Measurements from ENCODE around the gene CFAP52.
"Not testable (repeated sequence)": the region's sequence is repeated elsewhere in the genome, so short reads cannot be mapped to it uniquely, and the experiment has no call there.

Gene CFAP52

DNA sequence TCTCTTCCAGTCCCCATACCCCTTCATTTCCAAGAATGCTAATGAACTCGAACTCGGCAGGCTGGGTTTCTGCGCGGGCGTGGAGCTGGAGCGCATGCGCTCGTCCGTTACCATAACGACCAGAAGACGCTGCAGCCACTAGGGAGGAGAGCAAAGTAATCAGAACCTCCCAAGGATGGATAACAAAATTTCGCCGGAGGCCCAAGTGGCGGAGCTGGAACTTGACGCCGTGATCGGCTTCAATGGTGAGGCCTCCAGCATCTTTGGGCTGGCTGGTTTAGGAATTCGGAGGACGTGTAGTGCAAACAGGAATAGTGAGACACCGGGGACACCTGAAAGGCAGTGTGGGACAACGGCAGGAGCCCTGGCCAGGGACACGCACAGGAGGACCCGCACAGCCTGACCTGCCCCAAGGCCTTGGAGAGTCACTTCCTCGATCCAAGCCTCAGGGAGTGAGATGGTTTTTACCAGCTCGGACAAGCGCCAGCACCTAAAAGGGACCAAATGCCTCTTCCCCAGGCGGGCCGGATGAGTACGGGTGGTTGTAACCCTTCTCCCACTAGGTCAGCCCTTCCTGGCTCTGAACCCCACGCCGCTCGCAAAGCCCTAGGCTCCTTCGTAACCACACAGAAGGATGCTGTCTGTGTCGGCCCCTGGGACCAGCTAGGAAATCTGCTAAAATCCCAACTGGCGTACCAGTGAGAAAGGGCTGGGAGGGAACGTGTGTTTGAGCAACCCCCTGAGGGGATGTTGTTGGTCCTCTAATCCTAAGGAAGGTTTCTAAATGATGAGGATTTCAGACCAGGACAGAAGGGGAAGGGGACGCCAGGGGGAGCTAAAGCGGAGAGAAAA lies at the start of gene CFAP52:
CFAP52 (plus strand) TSS at position 122 of the 852 bp plus-strand sequence; CDS start at position 176, 54 bp downstream.
- peak; percentile 41 for DNase-seq

GRCh38 chr17:9527788-9528187 lies 48.7 kb upstream of the CFAP52 start:
- DNase-seq, result no peak

DNA sequence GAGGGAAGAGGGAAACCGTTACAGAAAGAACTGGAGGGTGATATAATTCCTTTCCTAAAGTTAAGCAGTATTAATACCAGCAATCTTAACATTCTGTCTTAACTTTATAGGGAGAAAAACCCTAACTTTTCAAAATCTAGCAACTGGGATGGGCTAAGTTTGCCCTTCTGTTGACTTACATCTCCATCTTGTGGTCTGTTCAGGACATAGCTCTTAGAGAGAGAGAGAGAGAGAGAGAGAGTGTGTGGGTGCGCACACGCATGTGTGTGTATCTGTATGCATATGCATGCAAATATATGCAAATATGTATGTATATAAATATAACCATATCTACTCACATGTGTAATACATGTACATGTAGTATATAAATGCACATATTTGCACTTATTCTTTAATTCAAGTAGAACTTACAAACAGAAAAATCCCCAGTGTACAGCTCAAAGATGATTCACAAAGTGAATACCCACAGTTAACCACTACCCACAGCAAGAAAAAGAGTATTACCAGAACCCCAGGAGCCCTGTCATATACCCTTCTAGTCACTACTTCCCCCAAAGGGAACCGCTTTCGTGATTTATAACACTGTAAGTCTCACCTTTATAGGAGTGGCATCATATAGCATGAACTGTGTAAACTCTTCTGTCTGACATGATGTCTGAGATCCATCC lies 47.3 kb upstream of the CFAP52 start:
- no peak for DNase-seq

GRCh38 chr17:9531034-9531433 lies 45.4 kb upstream of the CFAP52 start:
- no peak for DNase-seq

DNA sequence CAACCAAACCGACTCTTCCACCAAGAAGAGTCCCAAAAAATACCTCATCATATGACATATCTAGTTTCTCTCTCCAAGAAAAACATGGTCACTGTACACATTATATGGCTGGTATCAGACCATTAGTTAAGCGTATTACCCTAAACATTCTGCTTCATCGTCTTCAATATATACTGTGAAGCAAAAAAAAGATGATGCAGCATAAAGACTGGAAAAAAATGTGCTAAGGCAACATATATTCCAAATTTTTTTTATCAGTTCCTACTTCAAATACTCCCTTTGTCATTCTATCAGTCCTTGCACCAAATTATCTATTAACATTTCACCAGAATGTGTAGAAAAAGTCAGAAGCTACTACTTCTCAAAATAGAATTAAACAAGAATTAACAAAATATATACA lies 43.7 kb upstream of the CFAP52 start:
- no peak for DNase-seq

- no peak for DNase-seq
Measured at GRCh38 chr17:9533441-9533840, 43.0 kb upstream of the CFAP52 start.

GRCh38 chr17:9536061-9536460 lies 40.4 kb upstream of the CFAP52 start:
- DNase-seq, result no peak

DNA sequence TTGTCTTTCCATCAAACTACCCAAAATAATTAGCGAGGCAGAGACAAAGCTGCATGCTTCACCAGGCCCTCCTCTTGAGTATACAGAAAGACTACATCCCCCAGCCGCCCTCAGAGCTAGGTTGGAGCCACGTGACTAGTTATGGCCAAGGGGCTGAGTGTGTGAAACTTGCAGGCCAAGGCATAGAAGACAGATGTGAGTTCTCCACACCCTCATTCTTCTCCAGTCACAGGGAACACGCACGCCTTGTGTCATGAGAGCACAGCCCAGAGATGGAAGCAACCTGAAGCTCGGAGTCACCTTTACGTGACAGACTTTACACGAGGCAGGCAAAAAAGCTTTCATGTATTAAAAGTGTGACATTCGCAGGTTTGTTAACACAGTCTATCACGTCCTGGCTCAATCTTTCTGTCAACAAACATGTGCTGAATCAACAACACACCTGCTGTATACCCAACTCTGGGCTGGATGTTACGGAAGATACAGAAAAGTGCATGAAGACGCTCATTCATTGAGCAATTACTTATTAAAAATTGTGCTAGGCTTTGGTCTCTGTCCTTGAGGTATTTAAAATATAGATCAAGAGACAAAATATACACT lies 39.2 kb upstream of the CFAP52 start:
- no peak for DNase-seq

- DNase-seq, result no peak
Measured at GRCh38 chr17:9538626-9539025, 37.8 kb upstream of the CFAP52 start.

DNA sequence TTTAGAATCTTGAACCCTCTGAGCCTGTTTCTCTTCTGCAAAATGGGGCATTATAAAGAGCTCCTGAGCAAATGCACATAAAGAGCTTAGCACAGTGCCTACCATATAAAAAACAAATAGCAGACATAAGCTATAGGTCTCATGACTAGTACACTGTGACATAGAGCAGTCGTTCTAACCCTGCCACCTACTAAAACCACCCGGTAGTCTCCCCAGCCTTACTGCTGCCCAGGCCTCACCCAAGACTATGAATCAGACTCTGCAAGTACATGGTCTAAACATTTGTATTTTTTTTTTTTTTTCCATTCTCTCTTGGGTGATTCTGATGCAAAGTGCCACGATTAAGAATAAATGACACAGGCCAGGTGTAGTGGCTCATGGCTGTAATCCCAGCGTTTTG lies 34.7 kb upstream of the CFAP52 start:
- no peak for DNase-seq

DNA sequence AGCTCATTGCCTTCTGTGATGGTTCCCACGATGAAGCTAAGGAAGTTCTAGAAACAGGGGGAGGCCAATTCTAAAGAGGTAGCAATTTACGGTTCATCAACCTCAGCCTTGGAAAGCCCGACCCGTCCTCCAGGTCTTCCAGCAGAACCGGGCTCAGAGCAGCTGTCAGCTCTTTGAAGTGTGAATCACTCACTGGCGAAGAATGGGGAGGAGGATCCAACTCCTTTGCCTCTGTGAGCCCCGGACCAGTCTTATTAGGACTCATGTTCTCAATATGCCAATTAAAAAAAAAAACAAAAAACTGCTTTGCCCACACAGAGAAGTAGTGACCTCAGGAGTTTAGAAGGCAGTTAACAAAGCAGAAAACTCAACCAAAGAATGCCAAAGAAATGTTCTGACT lies 32.2 kb upstream of the CFAP52 start:
- no peak for DNase-seq

- no peak for DNase-seq
Measured at GRCh38 chr17:9549215-9549614, 27.2 kb upstream of the CFAP52 start.

DNA sequence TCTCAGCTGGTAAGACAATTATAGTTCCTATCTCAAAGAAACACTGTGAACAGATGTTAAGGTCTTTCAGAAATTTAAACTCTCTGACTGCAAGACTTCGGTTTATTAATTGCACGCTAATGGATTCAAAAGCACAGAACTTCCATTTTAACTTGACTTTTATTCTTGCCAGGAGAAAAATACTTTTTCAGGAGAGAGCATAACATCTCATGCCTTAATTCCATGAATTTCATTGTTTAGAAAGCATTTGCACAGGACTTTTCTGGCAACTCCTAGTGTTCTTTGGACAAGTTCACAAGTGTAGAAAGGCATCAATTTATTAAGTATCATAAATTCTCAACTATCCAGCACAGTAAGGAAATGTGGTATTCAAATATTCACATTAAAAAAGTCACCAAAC lies 23.3 kb upstream of the CFAP52 start:
- no peak for DNase-seq

DNA sequence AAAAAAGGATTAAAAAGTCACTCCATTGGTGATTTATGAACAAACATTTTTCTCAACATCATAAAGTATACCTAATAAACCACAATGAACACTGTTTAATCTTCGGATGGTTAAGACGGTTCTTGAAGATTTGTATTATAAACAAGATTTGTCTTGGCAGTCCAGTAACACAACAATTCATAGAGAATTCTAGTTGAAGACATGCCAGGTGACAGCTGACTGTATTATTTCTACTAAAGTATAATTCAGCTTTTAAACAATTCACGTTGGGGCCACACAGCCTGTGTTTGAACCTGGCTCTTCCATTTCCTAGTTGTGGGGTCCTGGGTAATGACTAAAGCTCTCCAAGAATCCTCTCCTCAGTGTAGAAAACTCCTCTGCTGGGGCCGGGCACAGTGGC lies 22.8 kb upstream of the CFAP52 start:
- no peak for DNase-seq

GRCh38 chr17:9554715-9555114 lies 21.7 kb upstream of the CFAP52 start:
- not testable (repeated sequence) for DNase-seq

- DNase-seq, result no peak
Measured at GRCh38 chr17:9557161-9557755, 19.2 kb upstream of the CFAP52 start.

DNA sequence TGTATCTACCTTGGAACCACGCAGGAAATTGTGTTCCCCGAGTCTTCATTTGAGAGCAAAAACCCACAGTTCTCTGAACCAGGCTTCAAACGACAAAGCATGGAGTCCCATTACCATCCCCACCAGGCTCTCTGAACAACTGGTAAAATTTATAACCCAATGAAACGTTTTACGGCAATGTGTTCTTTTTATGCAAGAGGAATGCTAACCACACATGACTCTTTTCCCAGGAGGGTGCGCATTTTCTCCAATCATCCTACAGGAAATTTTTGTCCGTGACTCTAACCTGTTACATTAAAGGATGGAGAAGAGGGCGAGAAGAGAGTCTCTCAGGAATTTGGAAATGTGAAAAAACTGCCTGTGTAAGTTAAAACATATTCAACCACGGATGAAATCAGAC lies 18.6 kb upstream of the CFAP52 start:
- DNase-seq, result no peak

DNA sequence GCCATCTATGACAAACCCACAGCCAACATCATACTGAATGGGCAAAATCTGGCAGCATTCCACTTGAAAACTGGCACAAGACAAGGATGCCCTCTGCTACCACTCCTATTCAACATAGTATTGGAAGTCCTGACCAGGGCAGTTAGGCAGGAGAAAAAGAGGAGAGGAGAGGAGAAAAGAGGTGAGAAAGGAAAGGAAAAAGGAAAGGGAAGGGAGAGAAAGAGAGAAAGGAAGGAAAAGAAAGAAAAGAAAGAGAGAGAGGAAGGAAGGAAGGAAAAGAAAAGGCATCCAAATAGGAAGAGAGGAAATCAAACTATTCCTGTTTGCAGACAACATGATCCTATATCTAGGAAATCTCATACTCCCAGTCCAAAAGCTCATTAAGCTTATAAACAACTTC lies 12.3 kb upstream of the CFAP52 start:
- DNase-seq, result no peak

DNA sequence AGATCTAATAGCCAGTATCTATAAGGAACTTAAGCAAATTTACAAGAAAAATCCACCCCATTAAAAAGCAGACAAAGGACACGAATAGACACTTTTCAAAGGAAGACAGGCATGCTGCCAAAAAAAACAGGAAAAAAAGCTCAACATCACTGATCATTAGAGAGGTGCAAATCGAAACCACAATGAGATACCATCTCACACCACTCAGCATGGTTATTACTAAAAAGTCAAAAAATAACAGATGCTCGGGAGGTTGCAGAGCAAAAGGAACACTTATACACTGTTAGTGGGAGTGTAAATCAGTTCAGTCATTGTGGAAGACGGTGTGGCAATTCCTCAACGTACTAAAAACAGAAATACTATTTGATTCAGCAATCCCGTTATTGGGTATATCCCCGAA lies 10.4 kb upstream of the CFAP52 start:
- no peak for DNase-seq

- not testable (repeated sequence) for DNase-seq
Measured at GRCh38 chr17:9566739-9567138, 9.7 kb upstream of the CFAP52 start.

DNA sequence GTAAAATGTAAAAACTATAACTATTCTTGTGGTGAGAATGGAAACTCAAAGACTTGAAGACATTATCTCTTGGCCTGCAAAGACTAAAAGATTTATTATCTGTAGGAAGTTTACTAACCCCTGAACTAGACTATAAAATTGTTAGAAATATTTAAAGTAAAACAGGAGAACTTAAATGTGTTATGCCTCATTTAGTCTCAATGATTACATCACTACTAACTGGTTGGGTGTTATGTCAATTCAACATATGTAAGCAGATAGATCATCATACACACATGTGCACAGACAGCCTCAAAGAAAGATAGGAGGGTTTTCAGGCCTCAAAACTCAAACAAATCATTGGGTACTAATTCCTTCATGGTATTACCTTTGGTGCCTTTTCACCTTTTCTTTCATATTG lies 8.4 kb upstream of the CFAP52 start:
- DNase-seq, result no peak

DNA sequence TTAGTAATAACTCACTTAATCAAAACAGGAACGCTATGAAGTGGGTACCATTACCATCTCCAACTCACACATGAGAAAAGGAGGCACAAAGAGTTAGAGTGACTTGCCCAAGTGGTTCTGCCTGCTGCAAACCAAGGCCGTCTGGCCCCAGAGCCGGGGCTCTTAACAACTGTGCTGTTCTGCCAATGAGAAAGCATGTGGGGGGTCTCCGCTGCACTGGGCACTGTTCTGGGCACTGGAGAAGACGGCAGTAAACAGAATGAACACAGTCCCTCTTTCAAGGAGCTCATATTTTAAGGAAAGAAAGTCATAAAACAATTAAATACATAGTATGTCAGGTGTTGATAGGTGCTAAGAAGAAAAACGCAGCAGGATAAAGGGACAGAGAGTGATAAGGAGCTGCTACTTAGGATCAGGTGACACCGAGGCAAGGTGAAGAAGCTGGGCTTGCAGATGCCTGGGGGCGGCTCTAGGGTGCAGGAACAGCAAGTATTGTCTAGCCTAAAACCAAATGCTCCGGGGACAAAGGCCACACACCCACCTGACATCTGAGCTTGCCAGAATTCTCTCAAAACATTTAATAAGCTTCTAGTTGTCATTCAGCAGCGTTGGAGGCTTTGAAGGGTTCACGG lies 7.4 kb upstream of the CFAP52 start:
- DNase-seq, result no peak

DNA sequence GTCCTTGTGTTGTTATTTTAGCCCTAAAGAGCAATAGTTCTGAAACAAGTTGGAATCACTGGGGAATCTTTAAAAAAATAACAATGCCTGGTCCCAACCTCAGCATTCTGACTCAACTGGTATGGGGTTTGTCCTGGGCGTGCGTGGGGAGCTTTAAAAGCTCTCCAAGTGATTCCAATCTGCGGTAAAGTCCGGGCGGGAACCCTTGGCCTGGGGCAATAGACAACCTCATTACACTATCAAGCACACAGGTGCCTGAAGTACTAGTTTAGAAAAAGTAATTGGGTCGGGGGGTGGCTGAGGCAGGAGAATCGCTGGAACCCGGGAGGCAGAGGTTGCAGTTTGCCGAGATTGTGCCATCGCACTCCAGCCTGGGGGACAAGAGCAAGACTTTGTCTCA lies 5.2 kb upstream of the CFAP52 start:
- no peak for DNase-seq
